Suprapubic skin (tissue), 3 donors: Measurements from ENCODE around the gene APOC4.

Source experiments
- CTCF ChIP-seq, 2 donors: fragments of 200-600 bp in 1 of 2; fragments of 450-650 bp in 1 of 2; sonication (generic) in 1 of 2; IDR thresholded peaks; one replicate each; pipeline ENCODE4 v1.5.1; 2016 to 2019; ENCODE audit warnings: antibody characterized with exemption in 2 of 2, mild to moderate bottlenecking in 1 of 2, moderate library complexity in 1 of 2
- POLR2AphosphoS5 ChIP-seq, 3 donors: sonication (generic); formaldehyde crosslinking; IDR thresholded peaks; one replicate each; pipeline ENCODE4 v1.6.1; 2017; ENCODE audit warnings: antibody characterized with exemption in 3 of 3

- TF ChIP-seq CTCF (IDR thresholded peaks at IDR 0.05) (no peak), POLR2AphosphoS5 (IDR thresholded peaks at IDR 0.05) (no peak)
These were observed 32.1 kb downstream of the APOC4 start for GRCh38 chr19:44973982-44974735.
